ENCODE results near the gene PDE7B. TPM values are rescaled to one million over a fixed set of nuclear protein-coding genes. Genes with fewer than 3 reads are reported as not detected.

PDE7B gene
- total and polyA plus RNA-seq, 2 of the 8 experiments (the other 6 are each of a cell fraction or from before 2014, with no cell fraction given), result not detected

- WGBS, 2 experiments (ENCODE audit: extremely low coverage in 1 of 2, insufficient coverage in 1 of 2, insufficient read length in 1 of 2, insufficient replicate concordance in 2 of 2, low coverage in 1 of 2, low lambda C conversion rate in 2 of 2, missing lambda C conversion rate in 1 of 2), result 89% methylated on average over 3 of the region's 3 CpGs; no CpG with 5 or more reads in 1 of the 2 experiments
- H3K4me1 ChIP-seq (replicated peaks in 1 of 4; ENCODE audit: control insufficient read depth in 3 of 4, insufficient read depth in 4 of 4, low read length in 3 of 4), result no peaks in the 10 kb centered on the region
- H3K36me3 ChIP-seq (ENCODE audit: control insufficient read depth in 2 of 4, insufficient read depth in 4 of 4, low read length in 3 of 4), result no peaks in the 10 kb centered on the region
- TF ChIP-seq MAX (IDR thresholded peaks at IDR 0.05), result no peak
- TF ChIP-seq PHF8 (conservative IDR thresholded peaks at IDR 0.05; ENCODE audit: low read depth, low read length), result no peak
- TF ChIP-seq CBX5 (IDR thresholded peaks at IDR 0.05; ENCODE audit: low read depth, low read length), result no peak
- TF ChIP-seq USF2 (IDR thresholded peaks at IDR 0.05; ENCODE audit: low read length), result no peak
- TF ChIP-seq EP300 (IDR thresholded peaks at IDR 0.05; ENCODE audit: borderline replicate concordance in 1 of 2, low read depth in 2 of 2, low read length in 2 of 2), result no peak
- TF ChIP-seq CBX8 (IDR thresholded peaks at IDR 0.05; ENCODE audit: borderline replicate concordance, low read depth, low read length), result no peak
- DNase-seq (ENCODE audit: low read depth in 1 of 2, low spot score in 2 of 2), result no peak
- H3K27me3 ChIP-seq (replicated peaks in 1 of 4; ENCODE audit: control insufficient read depth in 3 of 4, extremely low read depth in 1 of 4, insufficient read depth in 3 of 4, low read length in 3 of 4), result no peaks in the 10 kb centered on the region
- no peaks in the 10 kb centered on the region for H4K20me1 ChIP-seq (replicated peaks in 1 of 2; ENCODE audit: control insufficient read depth in 1 of 2, insufficient read depth in 2 of 2, low read length in 2 of 2)
- no peak overlapping the region for H2BK15ac ChIP-seq (ENCODE audit: low read length)
- no peak overlapping the region for H2BK120ac ChIP-seq (replicated peaks; ENCODE audit: low read depth, low read length)
- ChIA-PET POLR2A (ENCODE audit: partially characterized antibody) (no interaction called here), CTCF (ENCODE audit: partially characterized antibody) (interaction anchor here (0.9 kb wide), 1 partner anchor 80 kb away, joined by 3 read pairs; no protein-coding TSS in a partner anchor)
- H2BK12ac ChIP-seq (ENCODE audit: low read depth, low read length), result no peak overlapping the region
- H3K23me2 ChIP-seq (ENCODE audit: low read depth, low read length), result no peaks in the 10 kb centered on the region
- no peak overlapping the region for H2AK5ac ChIP-seq (ENCODE audit: low read depth, low read length)
- H3K27ac ChIP-seq (ENCODE audit: low read depth, low read length), result no peak overlapping the region
- H3K4me3 ChIP-seq (ENCODE audit: extremely low read depth in 1 of 4, insufficient read depth in 2 of 4, low read depth in 3 of 4, low read length in 4 of 4), result no peak overlapping the region
- H3K14ac ChIP-seq (ENCODE audit: insufficient read length), result no peak overlapping the region
- no peaks in the 10 kb centered on the region for H3K79me2 ChIP-seq (ENCODE audit: control insufficient read depth in 1 of 2, insufficient read depth in 2 of 2, low read length in 2 of 2)
- H3K4ac ChIP-seq (replicated peaks; ENCODE audit: insufficient read length, low read depth, low read length), result no peak overlapping the region
- H3K9me3 ChIP-seq (ENCODE audit: insufficient read depth in 2 of 2, low read depth in 1 of 2, low read length in 1 of 2), result no peaks in the 10 kb centered on the region
- no peak overlapping the region for H3K9ac ChIP-seq (replicated peaks in 1 of 4; ENCODE audit: extremely low read depth in 1 of 4, low read depth in 3 of 4, low read length in 3 of 4)
- H2AFZ ChIP-seq (ENCODE audit: low read length), result no peak overlapping the region
- no peak overlapping the region for H2BK20ac ChIP-seq (ENCODE audit: low read length)
- H3K56ac ChIP-seq (replicated peaks; ENCODE audit: insufficient read length, low read depth, low read length), result no peak overlapping the region
- H3K18ac ChIP-seq (ENCODE audit: extremely low read depth, low read length), result no peak overlapping the region
- no peak overlapping the region for H3K4me2 ChIP-seq (ENCODE audit: insufficient read depth in 1 of 2, low read depth in 2 of 2, low read length in 2 of 2)
- H2BK5ac ChIP-seq (ENCODE audit: low read depth, low read length), result no peak overlapping the region
- no peaks in the 10 kb centered on the region for H3K79me1 ChIP-seq (ENCODE audit: low read depth, low read length)
- no peak overlapping the region for H4K91ac ChIP-seq (replicated peaks; ENCODE audit: insufficient read length, low read length)
- no peak for FAIRE-seq
- no peak overlapping the region for H4K5ac ChIP-seq (ENCODE audit: insufficient read length, low read depth, low read length)
- no peak overlapping the region for H4K8ac ChIP-seq (ENCODE audit: extremely low read depth, insufficient read depth, low read length)
- H3K23ac ChIP-seq (ENCODE audit: insufficient read length), result no peak overlapping the region
Observed at GRCh38 chr6:135985471-135985870, 134.0 kb downstream of the PDE7B start.

Data from H1 (cell line).